BJ (cell line): ENCODE data around the gene DRC3. TPM values are rescaled to one million over a fixed set of nuclear protein-coding genes. Genes with fewer than 3 reads are reported as not detected.

Source experiments
- CTCF ChIA-PET: fragments of 350-600 bp; formaldehyde crosslinking; extraction: SDS; loops from one replicate; lab custom pipeline; 2021; ENCODE audit warnings: antibody characterized with exemption, inconsistent platforms; lab: Yijun Ruan, JAX
- POLR2A ChIA-PET: fragments of 300-600 bp; sonication (Branson Sonifier 250); formaldehyde crosslinking; extraction: SDS; loops from one replicate; lab custom pipeline; 2021; ENCODE audit warnings: antibody characterized with exemption; lab: Charles Lee
- DNase-seq: peaks from one replicate; pipeline ENCODE4 v3.0.0-alpha.2; 2011; ENCODE audit warnings: low read depth
- H3K27me3 ChIP-seq: 2 replicates; pipeline ENCODE4 v1.6.0; 2011; ENCODE audit warnings: low read length; ENCODE audit not compliant: control insufficient read depth, insufficient read depth
- H3K36me3 ChIP-seq: 2 replicates; pipeline ENCODE4 v1.5.1; 2011; ENCODE audit warnings: low read length; ENCODE audit not compliant: control insufficient read depth, insufficient read depth
- H3K4me3 ChIP-seq: 2 replicates; pipeline ENCODE4 v1.5.1; 2011; ENCODE audit warnings: low read depth, mild to moderate bottlenecking, control low read depth, low read length
- CTCF ChIP-seq: IDR thresholded peaks from 2 replicates; pipeline ENCODE4 v1.5.1; 2011; ENCODE audit warnings: low read depth, mild to moderate bottlenecking, control low read depth, inconsistent platforms, low read length, moderate library complexity; ENCODE audit not compliant: insufficient read depth
- polyA plus RNA-seq: library from polyadenylated mRNA; depleted of rRNA; stranded (reverse); fragments of >200 nt; gene quantifications from 2 replicates; pipeline ENCODE4 v1.2.3, GENCODE V29; 2011

The DRC3 gene
- polyA plus RNA-seq, 1 experiment = 1.2 TPM

DNA sequence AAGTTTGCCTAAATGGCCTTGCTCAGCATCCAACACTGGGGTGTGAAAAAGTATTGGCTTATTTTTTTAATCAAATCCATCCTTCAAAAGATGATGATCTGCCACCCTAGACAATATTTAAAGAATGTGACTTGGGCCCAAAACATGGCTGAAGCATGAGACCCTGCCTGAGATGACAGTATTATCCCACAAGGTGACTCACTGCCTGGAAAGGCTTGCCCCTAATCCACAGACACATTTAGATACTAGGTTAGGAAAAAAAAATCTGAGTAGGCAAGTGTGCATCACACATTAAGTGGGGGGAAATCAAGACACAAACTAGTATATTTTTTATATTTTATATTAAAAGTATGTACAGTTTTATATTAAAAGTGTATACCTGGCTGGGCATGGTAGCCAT is 38.9 kb upstream of the DRC3 start:
- DNase-seq = no peak
- POLR2A ChIA-PET = no interaction called here
- CTCF ChIA-PET = interaction anchor here (1.3 to 2.5 kb wide), 3 partner anchors 13 to 99 kb away, joined by 4 to 8 read pairs (median 4); no protein-coding TSS in a partner anchor
- no peaks in the 10 kb centered on the region for H3K36me3 ChIP-seq
- no peak overlapping the region for H3K4me3 ChIP-seq
- TF ChIP-seq CTCF = no peak
- H3K27me3 ChIP-seq = no peaks in the 10 kb centered on the region

GRCh38 chr17:17934214-17934613 is 38.4 kb upstream of the DRC3 start:
- CTCF ChIA-PET = interaction anchor here (1.3 kb wide), 1 partner anchor 98 kb away, joined by 4 read pairs; no protein-coding TSS in a partner anchor
- H3K4me3 ChIP-seq = no peak overlapping the region
- no peak for TF ChIP-seq CTCF

DNA sequence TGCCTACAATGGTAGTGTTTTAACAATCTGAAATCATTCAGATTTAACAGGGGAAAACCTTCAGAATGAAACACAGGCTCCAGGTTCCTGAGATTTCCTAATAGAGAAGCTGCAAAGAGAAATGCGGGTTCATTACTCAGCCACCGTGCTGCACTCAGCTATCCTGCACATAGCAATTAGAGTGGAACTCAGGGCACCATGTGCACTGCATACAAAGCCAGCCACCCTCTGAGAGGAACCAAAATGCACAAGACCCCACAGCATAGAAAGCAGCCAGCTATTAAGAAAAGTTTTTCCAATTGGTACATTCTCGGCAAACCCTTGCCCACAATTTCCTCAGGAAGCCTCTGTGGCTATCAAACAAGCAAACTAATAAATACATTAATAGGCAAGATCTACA is 37.9 kb upstream of the DRC3 start:
- ChIA-PET POLR2A (no interaction called here), CTCF (interaction anchor here (1.4 kb wide), 1 partner anchor 16 kb away, joined by 9 read pairs; no protein-coding TSS in a partner anchor)
- no peak for TF ChIP-seq CTCF
- H3K4me3 ChIP-seq = no peak overlapping the region
- no peak for DNase-seq
- H3K36me3 ChIP-seq = no peaks in the 10 kb centered on the region
- H3K27me3 ChIP-seq = no peaks in the 10 kb centered on the region

More at GRCh38 chr17:17934214-17934613, 38.4 kb upstream of the DRC3 start:
- no peak for DNase-seq
- POLR2A ChIA-PET = no interaction called here
- H3K27me3 ChIP-seq = no peaks in the 10 kb centered on the region
- H3K36me3 ChIP-seq = no peaks in the 10 kb centered on the region

DNA sequence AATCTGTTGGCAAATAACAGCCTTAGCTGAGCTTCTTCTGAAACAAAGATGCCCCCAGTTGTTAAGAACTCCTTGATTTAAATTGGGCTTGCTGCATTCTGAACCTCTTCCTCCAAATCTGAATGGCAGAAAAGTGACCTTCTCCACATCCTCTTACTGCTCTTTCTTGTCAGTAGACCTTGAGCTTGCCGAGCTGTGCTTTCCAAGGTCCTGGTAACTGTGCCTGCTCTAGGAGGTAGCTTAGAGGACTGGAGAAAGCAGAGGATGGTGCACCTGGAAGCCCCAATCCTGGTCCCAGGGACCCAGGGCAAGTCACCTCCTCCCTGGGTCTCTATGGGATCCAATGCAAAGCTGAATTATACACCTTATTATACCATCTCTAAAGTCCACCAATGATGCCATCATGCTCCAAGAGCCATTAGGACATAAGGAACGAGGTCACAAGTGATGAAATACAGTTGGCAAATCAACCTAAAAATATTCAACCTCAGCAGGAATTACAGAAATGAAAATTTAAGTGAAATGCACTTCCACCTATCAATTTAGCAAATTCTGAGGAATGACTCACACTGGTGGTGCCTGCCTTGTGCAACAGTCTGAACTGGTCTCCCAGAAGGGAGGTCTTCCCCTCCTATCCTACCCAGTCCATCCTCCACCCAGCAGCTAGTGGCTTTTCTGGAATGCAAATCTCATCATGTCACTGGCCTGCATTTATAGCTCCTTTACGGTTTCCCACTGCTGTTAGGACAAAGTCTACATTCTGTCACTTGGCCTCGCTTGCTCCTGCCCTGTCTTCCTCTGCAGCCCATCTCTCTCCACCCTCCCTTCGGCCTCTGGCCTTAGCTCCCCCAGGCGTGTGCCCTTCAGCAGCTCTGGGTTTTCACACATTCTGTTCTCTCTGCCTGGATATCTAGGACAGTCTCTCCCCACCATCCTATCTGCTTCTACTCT is 37.1 kb upstream of the DRC3 start:
- no peak for TF ChIP-seq CTCF
- ChIA-PET POLR2A (interaction anchor here (0.6 kb wide), 1 partner anchor 35 kb away, joined by 4 read pairs; no protein-coding TSS in a partner anchor), CTCF (interaction anchor here (0.9 to 1.4 kb wide), 4 partner anchors 16 to 99 kb away, joined by 3 to 9 read pairs (median 4); no protein-coding TSS in a partner anchor)
- no peak overlapping the region for H3K4me3 ChIP-seq
- DNase-seq = peak; percentile 87
- H3K36me3 ChIP-seq = no peaks in the 10 kb centered on the region
- no peaks in the 10 kb centered on the region for H3K27me3 ChIP-seq

- H3K27me3 ChIP-seq = no peaks in the 10 kb centered on the region
- no peak for DNase-seq
- ChIA-PET POLR2A (no interaction called here), CTCF (interaction anchor here (1.2 kb wide), 1 partner anchor 91 kb away, joined by 3 read pairs; no protein-coding TSS in a partner anchor)
- no peak overlapping the region for H3K4me3 ChIP-seq
- no peaks in the 10 kb centered on the region for H3K36me3 ChIP-seq
- no peak for TF ChIP-seq CTCF
Observed at GRCh38 chr17:17937201-17937853, 35.3 kb upstream of the DRC3 start.
